HK-2 (cell line): ENCODE results near the gene TAS1R2.
"Not testable (repeated sequence)": the region's sequence is repeated elsewhere in the genome, so short reads cannot be mapped to it uniquely, and the experiment has no call there.

Experiments
- DNase-seq: peaks from one replicate; pipeline ENCODE4 v3.0.0-alpha.2; 2018; ENCODE audit not compliant: unreplicated experiment

The TAS1R2 gene

DNA sequence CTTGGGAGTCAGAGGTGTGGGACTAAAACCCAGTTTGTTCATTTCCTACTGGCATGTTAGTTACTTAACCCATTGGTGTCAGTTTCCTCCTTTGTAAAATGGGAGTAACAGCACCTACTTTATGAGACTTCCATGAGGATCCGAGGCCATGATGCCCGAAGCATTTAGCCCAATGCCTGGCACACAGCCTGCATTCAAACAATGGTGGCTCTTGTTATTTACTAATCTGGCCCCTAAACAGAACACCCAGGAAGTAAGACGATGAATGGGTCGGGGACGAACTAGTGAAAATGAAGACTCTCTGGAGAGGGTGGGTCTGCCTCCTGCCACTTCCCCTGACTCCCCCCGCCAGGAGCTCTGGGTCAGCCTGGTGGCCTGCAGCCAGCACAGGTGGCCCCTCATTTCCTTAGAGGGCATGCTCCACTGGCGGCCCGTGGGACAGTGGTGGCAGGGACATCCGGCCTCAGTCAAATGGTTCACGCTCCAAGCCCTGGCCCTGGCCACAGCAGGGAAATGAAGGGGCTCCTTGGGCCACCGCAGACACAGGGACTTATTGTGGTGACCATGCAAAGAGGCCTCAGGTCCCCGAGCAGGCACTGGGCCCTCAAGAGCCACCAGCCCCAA lies 9.5 kb upstream of the TAS1R2 start:
- no peak for DNase-seq

- no peak for DNase-seq
Measured at GRCh38 chr1:18868354-18868753, 8.9 kb upstream of the TAS1R2 start.

- DNase-seq, result no peak
Measured at GRCh38 chr1:18866846-18867245, 7.4 kb upstream of the TAS1R2 start.

DNA sequence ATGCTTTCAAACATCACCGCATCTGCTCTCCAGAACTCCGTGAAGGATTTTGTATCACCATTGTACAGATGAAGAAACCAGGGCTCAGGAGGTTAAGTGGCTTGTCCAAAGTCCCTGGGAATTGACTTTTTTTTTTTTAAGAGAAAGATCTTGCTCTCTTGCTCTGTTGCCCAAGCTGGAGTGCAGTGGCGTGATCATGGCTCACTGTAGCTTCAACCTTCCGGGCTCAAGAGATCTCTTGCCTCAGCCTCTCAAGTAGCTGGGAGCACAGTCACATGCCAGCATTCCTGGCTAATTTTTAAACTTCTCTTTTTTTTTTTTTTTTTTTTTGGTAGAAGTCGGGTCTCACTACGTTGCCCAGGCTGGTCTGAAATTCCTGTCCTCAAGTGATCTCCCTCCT lies 6.9 kb upstream of the TAS1R2 start:
- no peak for DNase-seq

DNA sequence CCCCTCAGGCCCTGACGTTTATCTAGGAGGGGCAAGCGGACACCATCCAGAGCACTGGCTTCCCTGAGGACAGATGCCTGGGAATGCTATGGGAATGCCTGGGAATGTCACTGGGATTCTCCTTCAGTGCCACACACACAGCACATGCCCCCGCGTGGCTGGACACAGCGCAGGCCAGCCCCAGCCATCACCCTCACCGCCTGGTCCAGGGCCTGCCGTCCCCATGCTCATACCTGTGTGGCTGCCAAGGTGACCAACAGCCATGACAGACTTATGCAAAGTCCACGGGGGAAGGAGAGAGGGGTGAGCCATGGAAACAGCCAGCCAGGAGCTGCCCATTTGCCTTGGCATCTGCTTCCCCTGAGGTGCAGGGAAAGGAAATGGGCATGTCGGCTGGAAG lies 5.7 kb upstream of the TAS1R2 start:
- no peak for DNase-seq

DNA sequence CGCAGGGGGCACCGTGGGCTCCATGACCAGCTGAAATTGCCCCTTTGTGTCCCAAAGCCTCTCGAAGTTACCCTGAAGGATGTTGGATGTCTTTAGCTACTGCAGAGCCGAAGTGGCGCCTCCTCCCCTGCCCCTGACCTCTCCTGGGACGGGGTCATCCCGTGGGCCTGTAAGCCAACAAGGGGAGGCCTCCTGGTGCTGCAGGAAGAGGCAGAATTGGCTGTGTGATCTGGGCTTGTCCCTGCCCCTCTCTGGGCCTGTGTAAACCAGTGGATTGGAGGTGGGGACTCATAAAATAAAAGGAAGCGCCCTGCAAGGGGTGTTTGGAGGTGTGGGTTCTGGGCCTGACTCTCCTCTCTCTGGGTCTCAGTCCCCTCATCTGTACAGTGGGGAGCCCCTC lies 2.1 kb upstream of the TAS1R2 start:
- DNase-seq, result no peak

GRCh38 chr1:18861082-18861481 lies 1.6 kb upstream of the TAS1R2 start:
- DNase-seq, result no peak

DNA sequence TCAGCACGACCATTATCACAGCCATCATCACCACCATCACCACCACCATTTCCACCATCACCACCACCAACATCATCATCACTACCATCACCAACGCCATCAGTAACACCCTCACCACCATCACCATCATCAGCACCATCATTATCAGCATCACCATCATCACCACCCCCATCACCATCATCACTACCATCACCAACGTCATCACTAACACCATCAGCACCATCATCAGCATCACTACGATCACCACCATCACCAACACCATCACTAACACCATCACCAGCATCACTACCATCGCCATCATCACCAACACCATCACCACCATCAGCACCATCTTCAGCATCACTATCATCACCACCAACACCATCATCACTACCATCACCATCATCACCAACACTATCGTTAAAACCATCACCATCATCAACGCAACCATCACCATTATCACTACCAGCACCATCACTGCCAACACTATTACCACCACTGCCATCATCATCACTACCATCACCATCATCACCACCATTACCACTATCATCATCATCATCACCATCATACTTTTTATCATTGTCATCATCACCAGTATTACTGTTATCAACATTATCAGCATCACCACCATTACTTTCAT lies 1.3 kb downstream of the TAS1R2 start:
- DNase-seq, result no peak

- no peak for DNase-seq
Measured at GRCh38 chr1:18856435-18856834, 3.0 kb downstream of the TAS1R2 start.

DNA sequence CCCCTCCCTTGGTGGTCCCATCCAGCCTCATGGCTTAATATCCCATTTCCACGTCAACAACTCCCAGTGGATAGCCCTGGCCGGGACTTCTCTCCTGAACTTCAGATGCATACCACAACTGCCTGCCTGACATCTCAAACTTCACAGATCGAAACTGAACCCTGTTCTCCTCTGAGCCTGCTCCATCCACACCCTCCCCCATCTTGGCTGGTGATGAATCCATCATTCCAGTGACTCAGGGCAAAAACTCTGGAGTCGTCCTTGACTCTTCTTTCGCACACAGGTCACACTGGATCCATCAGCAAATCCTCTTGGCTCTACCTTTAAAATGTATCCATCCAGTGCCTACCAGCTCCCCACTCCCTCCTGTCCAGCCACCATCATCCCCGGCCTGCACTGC lies 3.9 kb downstream of the TAS1R2 start:
- DNase-seq, result no peak

GRCh38 chr1:18854331-18855025 lies 5.0 kb downstream of the TAS1R2 start:
- no peak for DNase-seq

DNA sequence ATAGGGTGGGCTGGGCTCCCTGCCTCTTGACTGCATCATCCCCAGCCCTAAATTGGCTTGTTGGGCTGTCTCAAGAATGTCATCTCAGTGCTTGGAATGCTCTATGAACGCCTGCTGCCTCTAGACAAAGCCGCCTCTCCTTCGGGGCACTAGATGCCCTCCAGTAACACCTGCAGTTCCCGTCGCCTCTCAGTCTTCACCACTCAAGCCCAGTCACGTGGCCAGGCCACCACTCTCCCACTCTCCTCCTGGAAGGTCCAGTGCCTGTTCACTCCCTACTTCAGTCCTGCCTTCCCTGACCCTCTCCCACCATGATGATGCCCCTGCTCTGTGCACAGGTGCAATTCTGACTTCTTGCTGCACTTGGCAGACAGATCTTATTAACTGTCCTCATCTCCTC lies 7.0 kb downstream of the TAS1R2 start:
- no peak for DNase-seq

GRCh38 chr1:18849261-18849711 lies 10.2 kb downstream of the TAS1R2 start:
- DNase-seq, result no peak

GRCh38 chr1:18847723-18848122 lies 11.7 kb downstream of the TAS1R2 start:
- not testable (repeated sequence) for DNase-seq

DNA sequence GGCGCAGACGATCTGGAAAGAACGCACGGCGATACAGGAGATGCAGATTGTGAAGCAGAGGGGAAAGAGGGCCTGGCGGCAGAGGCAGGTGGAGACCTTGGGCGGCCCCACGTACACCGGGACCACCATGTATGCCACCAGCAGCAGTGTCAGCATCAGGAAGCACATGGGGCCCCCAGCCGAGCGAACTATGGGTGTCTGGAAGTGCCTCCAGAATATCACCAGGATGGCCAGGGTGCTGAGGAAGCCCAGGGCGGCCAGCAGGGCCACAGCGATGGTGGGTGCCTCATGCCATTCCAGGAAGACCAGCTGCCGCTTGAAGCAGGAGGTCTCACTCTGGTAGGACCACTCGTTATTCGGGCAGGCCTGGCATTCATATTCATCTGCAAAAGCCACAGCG lies 19.3 kb downstream of the TAS1R2 start:
- DNase-seq, result no peak

- DNase-seq, result no peak
Measured at GRCh38 chr1:18836654-18837053, 22.8 kb downstream of the TAS1R2 start.

DNA sequence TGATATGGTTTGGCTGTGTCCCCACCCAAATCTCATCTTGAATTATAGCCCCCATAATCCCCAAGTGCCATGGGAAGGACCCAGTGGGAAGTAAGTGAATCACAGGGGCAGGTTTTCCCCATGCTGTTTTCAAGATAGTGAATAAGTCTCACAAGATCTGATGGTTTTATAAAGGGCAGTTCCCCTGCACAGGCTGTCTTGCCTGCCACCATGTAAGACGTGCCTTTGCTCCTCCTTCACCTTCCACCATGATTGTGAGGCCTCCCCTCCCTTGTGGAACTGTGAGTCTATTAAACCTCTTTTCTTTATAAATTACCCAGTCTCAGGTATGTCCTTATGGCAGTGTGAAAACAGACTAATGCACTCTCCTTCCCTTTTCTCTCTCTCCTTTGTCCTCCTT lies 27.1 kb downstream of the TAS1R2 start:
- DNase-seq, result not testable (repeated sequence)

GRCh38 chr1:18831656-18832055 lies 27.8 kb downstream of the TAS1R2 start:
- DNase-seq, result no peak

DNA sequence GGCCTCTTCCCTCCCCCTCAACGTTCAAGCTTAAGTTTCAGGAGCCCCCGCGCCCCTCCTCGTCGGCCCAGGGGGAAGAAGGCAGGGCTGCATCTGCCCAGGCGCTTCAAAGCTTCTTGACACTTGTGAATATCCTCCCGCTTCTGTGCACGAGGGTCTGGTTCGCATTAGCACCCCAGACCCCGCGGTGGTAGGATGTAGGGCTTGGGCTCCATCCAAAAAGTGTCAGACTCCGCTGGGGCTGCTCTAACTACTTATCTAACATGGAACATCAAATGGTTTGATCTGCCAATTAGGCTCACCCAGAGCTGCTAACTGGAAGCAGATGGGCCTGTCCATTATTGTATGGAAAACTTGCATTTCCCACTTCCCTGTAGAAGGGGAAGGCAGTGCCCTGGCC lies 28.9 kb downstream of the TAS1R2 start:
- DNase-seq, result no peak

GRCh38 chr1:18829671-18830070 lies 29.8 kb downstream of the TAS1R2 start:
- no peak for DNase-seq

DNA sequence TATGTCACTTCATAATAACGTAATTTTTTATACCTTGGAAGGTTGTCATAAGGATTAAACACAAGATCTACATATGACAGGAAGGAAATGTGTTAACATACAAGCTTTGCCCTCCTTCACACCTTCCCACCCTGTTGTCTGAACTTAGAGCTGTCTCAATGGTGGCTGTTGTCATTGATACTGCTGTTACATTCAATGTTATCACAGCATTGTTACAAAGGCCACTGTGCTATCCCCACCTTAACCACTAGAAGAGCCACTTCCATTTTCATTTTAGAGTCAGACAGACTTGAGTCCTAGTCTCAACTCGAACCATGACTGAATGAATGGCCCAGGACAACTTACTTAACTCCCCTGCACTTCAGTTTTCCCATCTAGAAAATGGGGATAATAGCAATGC lies 31.2 kb downstream of the TAS1R2 start:
- DNase-seq, result no peak

DNA sequence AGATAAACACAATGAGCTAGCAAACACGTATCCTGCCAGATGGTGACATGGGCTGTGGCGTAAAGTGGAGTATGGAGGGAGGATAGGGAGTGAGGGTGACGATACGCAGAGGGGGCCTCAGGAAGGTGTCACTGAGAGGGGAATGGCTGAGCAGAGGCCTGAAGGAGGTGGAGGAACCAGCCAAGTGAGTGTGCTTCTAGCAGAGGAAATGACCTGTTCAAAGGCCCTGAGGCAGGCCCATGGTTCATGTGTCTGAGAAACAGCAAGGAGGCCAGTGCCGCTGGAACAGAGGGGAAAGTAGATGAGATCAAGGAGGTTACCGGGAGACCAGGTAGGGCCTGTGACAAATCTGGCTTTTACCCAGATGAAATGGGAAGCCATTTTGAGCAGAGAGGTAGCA lies 36.0 kb downstream of the TAS1R2 start:
- DNase-seq, result no peak
